ENCODE measurements around the gene L1CAM.

The L1CAM gene

GRCh38 chrX:153903238-153903980 is 17.4 kb upstream of the L1CAM start:
- intact Hi-C loops (cut with micrococcal nuclease): no loop called here
- peak overlapping the region; percentile 61 for H3K4me3 Mint-ChIP-seq

GRCh38 chrX:153902385-153902784 is 16.4 kb upstream of the L1CAM start:
- Mint-ChIP-seq H3K9me3 (no peaks in the 10 kb centered on the region), H3K27ac (peak overlapping the region; percentile 92), H3K4me1 (ENCODE audit: low read depth) (peaks cover 67% of the 10 kb centered on the region), H3K4me3 (no peak overlapping the region), H3K27me3 (no peaks in the 10 kb centered on the region), H3K36me3 (ENCODE audit: low read depth) (peaks cover 11% of the 10 kb centered on the region)
- intact Hi-C loops (cut with micrococcal nuclease): no loop called here

More at GRCh38 chrX:153903238-153903980, 17.4 kb upstream of the L1CAM start:
- Mint-ChIP-seq H3K4me1 (ENCODE audit: low read depth) (peaks cover 69% of the 10 kb centered on the region), H3K36me3 (ENCODE audit: low read depth) (peaks cover 21% of the 10 kb centered on the region), H3K27me3 (no peaks in the 10 kb centered on the region), H3K9me3 (no peaks in the 10 kb centered on the region), H3K27ac (peak overlapping the region; percentile 92)

GRCh38 chrX:153901753-153902140 is 15.8 kb upstream of the L1CAM start:
- no peaks in the 10 kb centered on the region for H3K27me3 Mint-ChIP-seq
- intact Hi-C loops (cut with micrococcal nuclease): no loop called here
- H3K9me3 Mint-ChIP-seq: no peaks in the 10 kb centered on the region
- peak overlapping the region; percentile 38 for H3K4me3 Mint-ChIP-seq
- peaks cover 62% of the 10 kb centered on the region for H3K4me1 Mint-ChIP-seq (ENCODE audit: low read depth)
- peak overlapping the region; percentile 92 for H3K27ac Mint-ChIP-seq
- peaks cover 5% of the 10 kb centered on the region for H3K36me3 Mint-ChIP-seq (ENCODE audit: low read depth)

- H3K36me3 Mint-ChIP-seq (ENCODE audit: low read depth): no peaks in the 10 kb centered on the region
- H3K4me1 Mint-ChIP-seq (ENCODE audit: low read depth): peaks cover 55% of the 10 kb centered on the region
- H3K4me3 Mint-ChIP-seq: peak overlapping the region; percentile 30
- H3K27ac Mint-ChIP-seq: peak overlapping the region; percentile 92
- no peaks in the 10 kb centered on the region for H3K9me3 Mint-ChIP-seq
- H3K27me3 Mint-ChIP-seq: peaks cover 4% of the 10 kb centered on the region
- intact Hi-C loops (cut with micrococcal nuclease): no loop called here
These were observed 15.1 kb upstream of the L1CAM start for GRCh38 chrX:153900831-153901752.

- Mint-ChIP-seq H3K4me1 (ENCODE audit: low read depth) (peaks cover 25% of the 10 kb centered on the region), H3K9me3 (no peaks in the 10 kb centered on the region)
These were observed 11.9 kb upstream of the L1CAM start for GRCh38 chrX:153897899-153898298.

GRCh38 chrX:153889123-153889522 is 3.1 kb upstream of the L1CAM start:
- Mint-ChIP-seq H3K4me1 (ENCODE audit: low read depth) (peaks cover 5% of the 10 kb centered on the region), H3K27ac (no peak overlapping the region), H3K36me3 (ENCODE audit: low read depth) (no peaks in the 10 kb centered on the region), H3K4me3 (no peak overlapping the region), H3K27me3 (peaks cover 81% of the 10 kb centered on the region), H3K9me3 (no peaks in the 10 kb centered on the region)
- intact Hi-C loops (cut with micrococcal nuclease): no loop called here

More at GRCh38 chrX:153897899-153898298, 11.9 kb upstream of the L1CAM start:
- intact Hi-C loops (cut with micrococcal nuclease): no loop called here
- H3K27ac Mint-ChIP-seq: no peak overlapping the region
- H3K36me3 Mint-ChIP-seq (ENCODE audit: low read depth): no peaks in the 10 kb centered on the region
- no peak overlapping the region for H3K4me3 Mint-ChIP-seq
- peaks cover 17% of the 10 kb centered on the region for H3K27me3 Mint-ChIP-seq

- H3K4me1 Mint-ChIP-seq (ENCODE audit: low read depth): peaks cover 5% of the 10 kb centered on the region
- no peak overlapping the region for H3K4me3 Mint-ChIP-seq
- no peaks in the 10 kb centered on the region for H3K9me3 Mint-ChIP-seq
- peaks cover 83% of the 10 kb centered on the region for H3K27me3 Mint-ChIP-seq
- H3K27ac Mint-ChIP-seq: no peak overlapping the region
- intact Hi-C loops (cut with micrococcal nuclease): no loop called here
- no peaks in the 10 kb centered on the region for H3K36me3 Mint-ChIP-seq (ENCODE audit: low read depth)
These were observed 2.4 kb upstream of the L1CAM start for GRCh38 chrX:153888344-153888743.

- Mint-ChIP-seq H3K36me3 (ENCODE audit: low read depth) (no peaks in the 10 kb centered on the region), H3K9me3 (no peaks in the 10 kb centered on the region), H3K4me1 (ENCODE audit: low read depth) (peaks cover 10% of the 10 kb centered on the region), H3K27me3 (peaks cover 83% of the 10 kb centered on the region), H3K4me3 (no peak overlapping the region), H3K27ac (no peak overlapping the region)
- intact Hi-C loops (cut with micrococcal nuclease): no loop called here
These were observed 1.4 kb upstream of the L1CAM start for GRCh38 chrX:153887385-153887784.

GRCh38 chrX:153886915-153887314 is 942 bp upstream of the L1CAM start:
- intact Hi-C loops (cut with micrococcal nuclease): no loop called here
- no peaks in the 10 kb centered on the region for H3K36me3 Mint-ChIP-seq (ENCODE audit: low read depth)
- no peak overlapping the region for H3K27ac Mint-ChIP-seq
- H3K4me1 Mint-ChIP-seq (ENCODE audit: low read depth): peaks cover 10% of the 10 kb centered on the region
- H3K4me3 Mint-ChIP-seq: peak overlapping the region; percentile 37
- H3K27me3 Mint-ChIP-seq: peaks cover 83% of the 10 kb centered on the region
- H3K9me3 Mint-ChIP-seq: no peaks in the 10 kb centered on the region

- Mint-ChIP-seq H3K4me3 (peak overlapping the region; percentile 42), H3K4me1 (ENCODE audit: low read depth) (peaks cover 10% of the 10 kb centered on the region), H3K9me3 (no peaks in the 10 kb centered on the region), H3K27ac (no peak overlapping the region), H3K36me3 (ENCODE audit: low read depth) (no peaks in the 10 kb centered on the region), H3K27me3 (peaks cover 89% of the 10 kb centered on the region)
- intact Hi-C loops (cut with micrococcal nuclease): no loop called here
These were observed 675 bp downstream of the L1CAM start for GRCh38 chrX:153885208-153885787.

GRCh38 chrX:153884590-153884989 is 1.4 kb downstream of the L1CAM start:
- H3K36me3 Mint-ChIP-seq (ENCODE audit: low read depth): no peaks in the 10 kb centered on the region

GRCh38 chrX:153884136-153884535 is 1.8 kb downstream of the L1CAM start:
- H3K27me3 Mint-ChIP-seq: peaks cover 90% of the 10 kb centered on the region

More at GRCh38 chrX:153884590-153884989, 1.4 kb downstream of the L1CAM start:
- H3K9me3 Mint-ChIP-seq: no peaks in the 10 kb centered on the region
- intact Hi-C loops (cut with micrococcal nuclease): no loop called here
- no peak overlapping the region for H3K27ac Mint-ChIP-seq
- peaks cover 90% of the 10 kb centered on the region for H3K27me3 Mint-ChIP-seq
- peaks cover 10% of the 10 kb centered on the region for H3K4me1 Mint-ChIP-seq (ENCODE audit: low read depth)
- H3K4me3 Mint-ChIP-seq: no peak overlapping the region

GRCh38 chrX:153883163-153883843 is 2.7 kb downstream of the L1CAM start:
- peaks cover 19% of the 10 kb centered on the region for H3K4me1 Mint-ChIP-seq (ENCODE audit: low read depth)
- no peak overlapping the region for H3K4me3 Mint-ChIP-seq
- H3K27ac Mint-ChIP-seq: no peak overlapping the region
- peaks cover 93% of the 10 kb centered on the region for H3K27me3 Mint-ChIP-seq
- H3K9me3 Mint-ChIP-seq: no peaks in the 10 kb centered on the region
- intact Hi-C loops (cut with micrococcal nuclease): no loop called here
- H3K36me3 Mint-ChIP-seq (ENCODE audit: low read depth): no peaks in the 10 kb centered on the region

More at GRCh38 chrX:153884136-153884535, 1.8 kb downstream of the L1CAM start:
- Mint-ChIP-seq H3K9me3 (no peaks in the 10 kb centered on the region), H3K36me3 (ENCODE audit: low read depth) (no peaks in the 10 kb centered on the region), H3K4me3 (no peak overlapping the region), H3K27ac (no peak overlapping the region), H3K4me1 (ENCODE audit: low read depth) (peaks cover 14% of the 10 kb centered on the region)
- intact Hi-C loops (cut with micrococcal nuclease): no loop called here

Data from dendritic cell treated with granulocyte-macrophage colony-stimulating factor and Interleukin-4, amounts not matched to agents 40 ng/mL and 50 ng/mL, for 4 days (primary cell).